Measurements from ENCODE around the gene CASZ1. TPM values are rescaled to one million over a fixed set of nuclear protein-coding genes. Genes with fewer than 3 reads are reported as not detected.

The CASZ1 gene
- polyA plus RNA-seq, 3 donors = 0.30 to 3.7 (median 0.50) TPM

GRCh38 chr1:10633416-10633815, 163.0 kb downstream of the CASZ1 start:
- H3K27ac Mint-ChIP-seq = no peak overlapping the region
- Histone ChIP-seq H3K4me1 (ENCODE audit: control insufficient read depth in 1 of 2, insufficient read depth in 2 of 2, low read length in 2 of 2) (no peaks in the 10 kb centered on the region), H3K27me3 (ENCODE audit: control insufficient read depth in 2 of 2, insufficient read depth in 2 of 2, low read length in 2 of 2) (peaks cover 5 to 17% of the 10 kb centered on the region in 2 donors), H4K20me1 (ENCODE audit: insufficient read depth, low read length) (no peaks in the 10 kb centered on the region), H3K4me3 (replicated peaks in 1 of 3; ENCODE audit: low read depth in 2 of 3, low read length in 3 of 3) (no peak overlapping the region), H2AFZ (ENCODE audit: insufficient read depth, low read depth, low read length, poor library complexity, severe bottlenecking) (no peak overlapping the region), H3K9me3 (replicated peaks in 1 of 2; ENCODE audit: control insufficient read depth in 1 of 2, insufficient read depth in 1 of 2, low read length in 2 of 2) (no peaks in the 10 kb centered on the region), H3K4me2 (replicated peaks; ENCODE audit: extremely low read depth, low read length, poor library complexity, severe bottlenecking) (no peak overlapping the region), H3K9ac (ENCODE audit: insufficient read depth, low read length, poor library complexity, severe bottlenecking) (no peak overlapping the region), H3K79me2 (ENCODE audit: insufficient read depth, low read length) (no peaks in the 10 kb centered on the region), H3K36me3 (replicated peaks in 1 of 2; ENCODE audit: control insufficient read depth in 1 of 2, insufficient read depth in 2 of 2, low read length in 2 of 2) (peaks cover 9 to 21% of the 10 kb centered on the region in 2 donors), H3K27ac (ENCODE audit: low read depth in 1 of 2, low read length in 2 of 2) (no peak overlapping the region)
- H3K4me3 Mint-ChIP-seq = no peak overlapping the region
- intact Hi-C loops (cut with micrococcal nuclease) = no loop called here
- no peaks in the 10 kb centered on the region for H3K4me1 Mint-ChIP-seq
- peaks cover 24 to 32% of the 10 kb centered on the region in 2 donors for H3K36me3 Mint-ChIP-seq
- peaks cover 17 to 27% (median 20%) of the 10 kb centered on the region in 3 donors for H3K27me3 Mint-ChIP-seq (ENCODE audit: low read depth in 3 of 3)
- WGBS (ENCODE audit: insufficient coverage) = 96% methylated on average over 10 of the region's 10 CpGs
- no peak for TF ChIP-seq CTCF (IDR thresholded peaks at IDR 0.05)
- H3K9me3 Mint-ChIP-seq = no peaks in the 10 kb centered on the region
- no peak for DNase-seq

GRCh38 chr1:10632691-10633090, 163.8 kb downstream of the CASZ1 start:
- Mint-ChIP-seq H3K27me3 (ENCODE audit: low read depth in 3 of 3) (peaks cover 16 to 20% (median 17%) of the 10 kb centered on the region in 3 donors), H3K4me1 (no peaks in the 10 kb centered on the region), H3K36me3 (peaks cover 26 to 35% of the 10 kb centered on the region in 2 donors), H3K4me3 (no peak overlapping the region), H3K9me3 (no peaks in the 10 kb centered on the region), H3K27ac (peak overlapping the region in 1 of 7 donors; percentile 57)
- TF ChIP-seq CTCF (IDR thresholded peaks at IDR 0.05) = no peak
- 97% methylated on average over 6 of the region's 14 CpGs for WGBS (ENCODE audit: insufficient coverage)
- Histone ChIP-seq H4K20me1 (ENCODE audit: insufficient read depth, low read length) (no peaks in the 10 kb centered on the region), H3K79me2 (ENCODE audit: insufficient read depth, low read length) (no peaks in the 10 kb centered on the region), H3K4me2 (replicated peaks; ENCODE audit: extremely low read depth, low read length, poor library complexity, severe bottlenecking) (no peak overlapping the region), H3K9me3 (replicated peaks in 1 of 2; ENCODE audit: control insufficient read depth in 1 of 2, insufficient read depth in 1 of 2, low read length in 2 of 2) (no peaks in the 10 kb centered on the region), H3K36me3 (replicated peaks in 1 of 2; ENCODE audit: control insufficient read depth in 1 of 2, insufficient read depth in 2 of 2, low read length in 2 of 2) (peaks cover 9 to 21% of the 10 kb centered on the region in 2 donors), H3K27ac (ENCODE audit: low read depth in 1 of 2, low read length in 2 of 2) (no peak overlapping the region), H3K4me1 (ENCODE audit: control insufficient read depth in 1 of 2, insufficient read depth in 2 of 2, low read length in 2 of 2) (no peaks in the 10 kb centered on the region), H2AFZ (ENCODE audit: insufficient read depth, low read depth, low read length, poor library complexity, severe bottlenecking) (no peak overlapping the region), H3K9ac (ENCODE audit: insufficient read depth, low read length, poor library complexity, severe bottlenecking) (no peak overlapping the region), H3K4me3 (replicated peaks in 1 of 3; ENCODE audit: low read depth in 2 of 3, low read length in 3 of 3) (no peak overlapping the region), H3K27me3 (ENCODE audit: control insufficient read depth in 2 of 2, insufficient read depth in 2 of 2, low read length in 2 of 2) (peaks cover 0 to 11% of the 10 kb centered on the region in 2 donors)
- intact Hi-C loops (cut with micrococcal nuclease) = no loop called here
- no peak for DNase-seq

Measured in CD14-positive monocyte (primary cell).